GM21367 (cell line): ENCODE measurements around the gene PTMA.
"Not testable (repeated sequence)": the region's sequence is repeated elsewhere in the genome, so short reads cannot be mapped to it uniquely, and the experiment has no call there.

Experiments
- ATAC-seq: cut with Tn5 transposase; IDR thresholded peaks from one replicate; pipeline ENCODE4 v1.9.1; 2021; ENCODE audit not compliant: unreplicated experiment

PTMA gene

GRCh38 chr2:231691251-231691772 is 17.0 kb upstream of the PTMA start:
- no peak for ATAC-seq

- ATAC-seq: no peak
Observed at GRCh38 chr2:231692847-231693246, 15.5 kb upstream of the PTMA start.

GRCh38 chr2:231693956-231694355 is 14.4 kb upstream of the PTMA start:
- ATAC-seq: no peak

- ATAC-seq: no peak
Observed at GRCh38 chr2:231696004-231696367, 12.3 kb upstream of the PTMA start.

DNA sequence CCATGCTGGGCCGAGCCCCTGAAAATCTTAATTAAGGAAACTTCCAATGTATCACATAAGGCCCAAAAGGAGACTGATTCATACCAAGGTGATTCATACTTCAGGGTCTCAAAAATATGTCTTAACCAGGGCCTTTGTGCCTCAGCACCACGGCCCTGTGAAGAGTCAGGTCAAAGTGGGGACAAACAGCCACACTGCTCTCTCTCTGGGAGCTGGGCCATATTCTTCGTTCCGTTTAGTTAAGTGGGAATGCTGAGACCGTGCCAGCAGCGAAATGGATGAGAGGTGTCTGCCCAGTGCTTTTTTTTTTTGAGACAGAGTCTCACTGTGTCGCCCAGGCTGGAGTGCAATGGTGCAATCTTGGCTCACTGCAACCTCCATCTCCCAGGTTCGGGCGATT is 9.3 kb upstream of the PTMA start:
- ATAC-seq: no peak

DNA sequence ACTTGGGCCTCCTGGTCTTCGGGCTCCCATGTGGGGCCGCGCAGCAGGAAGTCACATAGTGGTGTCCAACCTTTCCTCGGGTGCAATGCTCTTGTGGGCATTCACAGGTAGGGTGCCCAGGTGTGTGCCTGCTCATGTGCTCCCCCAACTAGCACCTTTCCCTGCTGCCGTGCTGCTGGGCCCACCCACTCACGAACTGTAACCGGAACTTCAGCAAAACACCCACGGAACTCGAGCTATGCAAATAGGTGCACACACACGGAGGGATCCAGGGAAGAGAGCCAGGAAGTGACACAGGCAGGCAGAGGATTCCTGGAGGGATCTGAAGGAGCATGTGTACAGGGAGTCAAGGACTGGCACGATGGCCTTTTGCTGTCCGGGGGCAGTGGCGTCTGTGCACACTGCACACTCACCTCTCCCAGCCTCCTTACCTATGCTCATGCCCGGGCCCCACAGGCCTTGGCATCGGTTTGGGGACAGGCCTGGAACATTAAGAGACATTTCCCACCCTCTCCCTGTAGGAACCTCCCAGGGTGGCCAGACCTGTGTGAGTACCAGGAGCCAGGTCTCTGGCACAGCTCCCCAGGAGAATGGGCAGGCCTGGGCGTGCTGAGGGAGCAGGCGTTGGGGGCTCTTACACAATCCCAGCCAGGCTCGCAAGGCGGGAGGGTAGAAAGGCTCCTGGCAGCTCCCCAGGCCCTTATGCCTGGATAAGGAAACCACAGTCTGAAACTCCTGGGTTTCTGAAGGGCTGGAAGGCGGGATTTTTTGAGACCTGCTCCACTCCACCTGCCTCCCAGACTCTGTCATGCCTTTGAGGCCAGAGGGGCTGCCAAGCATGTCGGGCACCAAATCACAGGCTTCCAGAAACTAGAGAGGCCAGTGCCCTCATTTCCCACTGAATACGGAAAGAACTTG is 6.6 kb upstream of the PTMA start:
- ATAC-seq: no peak

- no peak for ATAC-seq
Observed at GRCh38 chr2:231704017-231704416, 4.3 kb upstream of the PTMA start.

DNA sequence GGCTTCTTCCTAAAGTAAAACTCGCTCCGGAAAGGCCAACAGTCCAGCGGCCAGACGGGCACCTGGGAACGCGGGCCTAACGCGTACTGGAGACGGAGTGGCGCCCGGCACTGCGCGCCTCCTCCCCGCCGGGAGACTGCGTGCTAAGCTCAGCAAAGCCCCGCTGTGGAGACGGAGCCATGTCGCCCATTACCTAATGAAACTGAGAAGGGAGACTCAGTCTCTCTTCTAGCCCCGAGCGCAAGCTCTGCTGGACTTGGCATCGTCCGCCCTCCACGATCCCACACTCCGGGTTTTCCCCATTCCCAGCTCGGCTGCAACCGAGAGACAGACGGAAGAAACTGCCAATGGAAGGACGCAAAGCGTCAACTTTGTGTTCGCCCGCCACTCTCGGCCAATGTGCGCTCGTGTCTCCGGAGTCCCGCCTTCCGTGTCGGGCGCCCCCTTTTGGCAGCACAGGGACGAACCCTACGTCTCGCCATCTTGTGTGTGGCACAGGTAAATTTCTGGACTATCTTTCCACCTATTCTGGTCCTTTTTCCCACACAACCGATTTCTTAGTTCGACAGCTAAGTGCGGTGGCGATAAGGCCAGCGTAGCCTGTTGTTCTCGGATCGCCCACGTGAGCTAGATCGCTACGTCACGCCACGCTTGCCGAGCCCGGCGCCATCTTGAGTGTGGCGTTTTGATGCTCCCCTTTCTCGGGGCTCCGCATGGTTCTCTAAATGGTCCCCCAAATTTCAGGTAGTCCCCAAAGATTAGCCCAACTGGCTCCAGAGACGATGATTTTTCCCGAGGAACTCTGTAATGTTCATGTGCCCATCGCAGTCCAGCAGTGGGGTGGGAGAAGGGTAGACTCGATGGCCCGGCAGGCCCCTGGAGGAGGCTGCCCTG is 1.3 kb upstream of the PTMA start:
- ATAC-seq: peak; percentile 34

DNA sequence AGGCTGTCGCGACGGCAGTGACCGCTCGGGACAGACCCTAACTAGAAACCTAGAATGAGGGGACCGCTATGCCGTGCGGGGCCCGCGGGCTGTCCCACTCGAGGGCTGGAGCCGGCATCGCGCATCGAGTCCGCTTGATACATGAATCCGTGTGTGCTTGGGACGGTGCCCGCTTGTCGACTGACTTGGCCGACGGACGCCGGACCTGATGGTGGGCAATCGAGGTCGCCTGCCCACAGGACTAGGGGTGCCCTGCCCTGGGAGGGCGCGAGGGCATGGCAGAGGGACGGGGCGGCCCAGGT is 749 bp upstream of the PTMA start:
- ATAC-seq: no peak

DNA sequence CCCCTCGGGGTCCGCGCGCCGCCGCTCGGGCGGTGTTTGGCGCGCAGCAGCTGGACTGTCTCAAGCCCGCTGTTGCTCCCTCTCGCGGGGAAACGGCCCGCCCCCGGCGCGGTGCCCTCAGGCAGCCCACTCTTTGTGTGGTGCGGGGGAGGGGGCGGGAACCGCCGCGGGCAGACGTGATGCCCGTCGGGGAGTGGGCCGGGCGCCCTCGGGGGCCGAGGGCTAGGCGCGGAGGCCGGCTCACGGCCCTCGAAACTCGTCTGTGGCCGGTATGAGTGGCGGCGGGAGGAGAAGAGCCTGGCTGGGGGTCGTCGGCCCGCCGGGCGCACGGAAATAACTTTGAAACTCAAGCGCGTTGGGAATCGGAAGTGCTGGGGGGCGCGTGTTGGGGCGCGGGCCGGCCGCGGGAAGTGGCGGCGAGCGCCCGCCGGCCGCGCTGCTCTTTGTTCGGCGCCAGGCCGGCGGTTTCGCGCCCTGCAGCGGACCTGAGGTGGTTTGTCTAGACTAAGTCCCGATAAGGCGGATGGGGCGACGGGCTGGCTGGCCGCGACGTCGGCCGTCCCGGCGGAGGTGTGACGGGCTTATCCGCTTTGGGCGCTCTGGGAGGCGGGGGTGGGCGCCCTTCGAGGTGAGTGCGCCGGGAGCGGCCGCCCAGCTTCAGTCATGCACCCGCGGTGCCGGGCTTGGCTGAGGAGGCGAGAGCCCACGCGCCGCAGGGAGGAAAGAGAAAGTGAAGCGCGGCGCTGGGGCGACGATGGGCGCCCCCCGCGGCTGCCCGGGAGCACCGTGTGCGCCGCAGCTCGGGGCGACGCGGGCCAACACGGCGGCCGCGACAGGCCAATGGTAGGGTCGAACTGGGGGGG is 679 bp downstream of the PTMA start:
- ATAC-seq: no peak

- ATAC-seq: no peak
Observed at GRCh38 chr2:231709636-231709980, 1.3 kb downstream of the PTMA start.

DNA sequence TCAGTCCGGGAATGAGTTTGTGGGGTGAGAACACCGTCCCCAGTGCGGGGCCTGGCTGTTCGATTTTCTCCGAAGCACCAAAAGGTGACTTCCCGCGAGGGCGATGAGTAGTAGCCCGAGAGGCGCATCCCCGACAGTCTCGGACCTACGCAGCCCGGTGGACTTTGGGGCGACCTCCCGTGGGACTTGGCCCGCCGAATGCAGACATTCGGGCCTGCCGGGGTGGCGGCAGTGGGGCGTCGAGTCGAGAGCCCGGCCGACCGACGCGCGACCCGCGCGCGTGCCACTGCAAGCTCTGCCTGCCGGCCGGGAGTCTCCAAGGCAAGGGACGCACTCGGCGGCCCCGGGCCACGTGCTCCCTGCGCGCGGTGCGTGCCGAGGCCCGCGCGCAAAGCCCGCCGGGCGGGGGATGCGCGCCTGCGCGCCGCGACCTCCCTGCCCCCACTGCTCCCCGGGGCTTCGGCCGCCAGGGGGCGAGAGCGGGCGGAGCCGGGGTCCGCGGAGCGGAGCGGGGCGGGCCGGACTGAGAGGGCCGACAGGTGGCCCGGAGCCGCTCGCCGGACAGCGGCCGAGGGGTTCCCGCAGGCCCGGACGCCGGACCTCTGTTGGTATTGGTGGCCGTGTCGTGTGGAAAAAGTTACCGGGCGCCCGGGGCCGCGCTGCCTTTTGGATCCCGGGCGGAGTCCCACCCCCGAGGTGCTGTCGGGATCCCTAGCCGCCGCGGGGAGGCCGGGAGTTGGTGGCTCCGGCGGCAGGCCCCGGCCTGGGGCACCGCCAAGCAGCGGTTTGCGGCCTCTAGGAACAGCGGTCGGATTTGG is 1.9 kb downstream of the PTMA start:
- ATAC-seq: no peak

GRCh38 chr2:231710799-231711676 is 2.7 kb downstream of the PTMA start:
- ATAC-seq: no peak

- ATAC-seq: no peak
Observed at GRCh38 chr2:231711677-231712450, 3.5 kb downstream of the PTMA start.

- ATAC-seq: not testable (repeated sequence)
Observed at GRCh38 chr2:231712451-231713021, 4.2 kb downstream of the PTMA start.

DNA sequence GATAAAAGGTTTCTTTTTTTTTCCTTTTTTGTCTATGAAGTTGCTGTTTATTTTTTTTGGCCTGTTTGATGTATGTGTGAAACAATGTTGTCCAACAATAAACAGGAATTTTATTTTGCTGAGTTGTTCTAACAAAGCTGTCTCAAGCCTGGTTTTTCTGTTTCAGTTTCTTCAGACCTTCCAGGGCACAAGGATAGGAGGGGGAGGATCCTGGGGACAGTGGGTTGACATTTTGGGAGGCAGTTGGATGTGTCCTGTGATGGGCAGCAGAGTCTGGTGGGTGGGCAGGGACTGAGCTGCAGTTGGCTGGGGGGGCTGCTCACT is 5.0 kb downstream of the PTMA start:
- not testable (repeated sequence) for ATAC-seq

- no peak for ATAC-seq
Observed at GRCh38 chr2:231713730-231714638, 5.7 kb downstream of the PTMA start.
